GM12874 (cell line): ENCODE results near the gene PNMA8A.
A peak's percentile ranks its signal among the peaks of the same experiment; 100 is the strongest.

Source experiments
- TF ChIP-seq, protein P1 (sequence below): IDR thresholded peaks from 2 replicates; pipeline ENCODE4 v1.5.1; 2011; ENCODE audit warnings: low read depth, mild to moderate bottlenecking, control low read depth, low read length, moderate library complexity; ENCODE audit not compliant: insufficient read depth

The PNMA8A gene

DNA sequence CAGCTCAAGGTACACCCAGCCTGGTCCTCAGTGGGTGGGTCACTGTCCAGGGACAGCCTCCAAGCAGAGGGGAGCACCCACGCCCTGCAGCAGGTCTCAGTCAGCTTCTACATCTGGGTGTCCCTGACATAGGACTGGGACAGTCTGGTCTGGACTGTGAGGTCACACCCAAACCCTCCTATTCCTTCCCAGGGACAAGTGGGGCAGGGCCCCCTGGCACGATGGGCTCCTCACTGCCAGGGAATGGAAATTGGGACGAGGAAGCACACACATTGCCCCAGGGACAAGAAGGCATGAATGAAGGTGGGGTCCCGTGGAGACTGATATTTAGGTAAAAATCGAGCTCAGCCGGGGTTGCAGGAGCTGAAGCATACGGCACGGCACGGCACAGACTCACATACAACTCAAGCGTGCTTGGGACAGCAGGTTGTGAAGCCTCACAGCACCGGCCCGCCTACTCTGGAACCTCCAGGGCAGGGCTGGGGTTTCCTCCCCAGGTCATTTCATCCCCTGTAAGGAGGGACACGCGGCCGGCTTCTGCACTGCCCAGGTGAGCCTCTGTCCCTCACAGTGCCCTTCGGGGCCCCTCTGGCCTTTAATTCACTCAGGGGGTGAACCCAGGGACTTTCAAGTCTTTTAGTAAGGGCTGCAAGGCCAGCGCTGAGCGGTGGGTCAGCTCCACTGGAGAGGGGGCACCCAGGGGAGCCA, 20.8 kb upstream of the PNMA8A start:
- TF ChIP-seq, protein P1, sequence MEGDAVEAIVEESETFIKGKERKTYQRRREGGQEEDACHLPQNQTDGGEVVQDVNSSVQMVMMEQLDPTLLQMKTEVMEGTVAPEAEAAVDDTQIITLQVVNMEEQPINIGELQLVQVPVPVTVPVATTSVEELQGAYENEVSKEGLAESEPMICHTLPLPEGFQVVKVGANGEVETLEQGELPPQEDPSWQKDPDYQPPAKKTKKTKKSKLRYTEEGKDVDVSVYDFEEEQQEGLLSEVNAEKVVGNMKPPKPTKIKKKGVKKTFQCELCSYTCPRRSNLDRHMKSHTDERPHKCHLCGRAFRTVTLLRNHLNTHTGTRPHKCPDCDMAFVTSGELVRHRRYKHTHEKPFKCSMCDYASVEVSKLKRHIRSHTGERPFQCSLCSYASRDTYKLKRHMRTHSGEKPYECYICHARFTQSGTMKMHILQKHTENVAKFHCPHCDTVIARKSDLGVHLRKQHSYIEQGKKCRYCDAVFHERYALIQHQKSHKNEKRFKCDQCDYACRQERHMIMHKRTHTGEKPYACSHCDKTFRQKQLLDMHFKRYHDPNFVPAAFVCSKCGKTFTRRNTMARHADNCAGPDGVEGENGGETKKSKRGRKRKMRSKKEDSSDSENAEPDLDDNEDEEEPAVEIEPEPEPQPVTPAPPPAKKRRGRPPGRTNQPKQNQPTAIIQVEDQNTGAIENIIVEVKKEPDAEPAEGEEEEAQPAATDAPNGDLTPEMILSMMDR = no peak

- TF ChIP-seq, protein P1 = no peak
Observed at GRCh38 chr19:46490774-46491173, 19.4 kb upstream of the PNMA8A start.

DNA sequence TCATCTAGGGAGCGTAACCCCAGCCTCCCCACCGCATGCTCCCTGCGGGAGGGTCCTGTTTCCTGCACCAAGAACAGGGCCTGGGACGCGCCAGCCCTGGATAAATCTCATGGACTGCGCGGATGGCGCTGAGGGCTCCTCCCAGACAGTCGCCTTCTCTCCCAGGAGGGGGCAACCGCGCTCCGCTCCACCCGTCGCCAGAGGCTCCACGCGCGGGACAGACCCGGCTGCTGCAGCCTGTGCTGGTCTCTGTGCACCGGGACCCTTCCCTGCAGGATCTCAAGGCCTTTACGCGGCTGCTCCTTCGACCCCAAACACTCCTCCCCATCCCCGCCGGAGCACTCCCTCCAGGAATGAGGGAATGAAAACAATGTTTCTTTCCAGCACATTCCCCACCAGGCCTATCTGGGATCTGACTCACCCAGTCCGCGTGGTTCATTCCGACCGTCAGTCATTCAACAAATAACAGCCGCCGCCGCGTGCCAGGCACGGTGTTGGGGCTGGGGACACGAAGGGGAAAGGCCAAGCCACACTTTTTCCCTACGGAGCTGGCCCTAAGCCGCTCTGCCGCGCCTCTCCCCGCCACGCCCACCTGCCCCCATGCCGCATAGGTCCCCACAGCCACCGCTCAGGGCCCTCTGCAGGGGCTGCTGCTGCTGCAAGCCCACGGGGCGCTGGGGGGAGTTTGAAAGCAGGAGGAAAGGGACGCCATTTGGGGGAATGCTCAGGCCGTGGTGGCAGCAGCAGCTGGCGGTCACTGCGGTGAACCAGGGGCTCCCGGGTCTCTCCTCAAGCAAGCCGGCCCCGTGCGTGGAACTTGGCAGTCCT, 18.3 kb upstream of the PNMA8A start:
- TF ChIP-seq, protein P1 = no peak

- TF ChIP-seq, protein P1 = no peak
Observed at GRCh38 chr19:46488551-46488950, 17.2 kb upstream of the PNMA8A start.

DNA sequence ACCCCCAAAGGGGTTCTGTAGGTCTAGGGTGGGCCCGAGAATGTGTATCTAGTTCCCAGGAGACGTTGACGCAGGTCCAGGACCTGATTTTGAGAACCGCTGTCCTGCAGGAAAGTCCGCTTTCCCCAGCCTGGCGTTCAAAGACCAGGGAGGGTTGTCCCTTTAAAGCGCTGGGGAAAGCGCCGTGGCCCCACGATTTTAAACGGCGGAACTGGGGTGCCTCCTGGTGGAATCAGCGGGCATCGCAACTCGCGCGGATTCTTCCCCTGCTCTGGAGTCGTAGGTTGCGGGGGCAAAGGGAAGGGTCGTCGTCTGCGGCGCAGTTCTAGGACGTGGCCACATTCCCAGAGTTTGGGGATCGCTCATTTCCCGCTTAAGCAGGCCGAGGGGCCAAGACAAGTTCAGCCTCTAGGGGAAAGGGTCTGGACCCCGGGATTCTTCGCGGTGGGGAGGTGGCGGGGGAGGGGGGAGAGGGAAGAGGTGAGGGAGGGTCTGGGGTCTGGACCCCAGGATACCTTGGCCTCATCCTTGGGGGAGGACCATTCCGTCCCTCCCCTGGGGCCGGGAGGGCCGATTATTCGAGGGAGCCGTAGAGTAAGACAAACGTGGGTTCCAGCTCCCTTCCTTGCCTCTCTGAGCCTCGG, 16.6 kb upstream of the PNMA8A start:
- TF ChIP-seq, protein P1 = peak; percentile 94

DNA sequence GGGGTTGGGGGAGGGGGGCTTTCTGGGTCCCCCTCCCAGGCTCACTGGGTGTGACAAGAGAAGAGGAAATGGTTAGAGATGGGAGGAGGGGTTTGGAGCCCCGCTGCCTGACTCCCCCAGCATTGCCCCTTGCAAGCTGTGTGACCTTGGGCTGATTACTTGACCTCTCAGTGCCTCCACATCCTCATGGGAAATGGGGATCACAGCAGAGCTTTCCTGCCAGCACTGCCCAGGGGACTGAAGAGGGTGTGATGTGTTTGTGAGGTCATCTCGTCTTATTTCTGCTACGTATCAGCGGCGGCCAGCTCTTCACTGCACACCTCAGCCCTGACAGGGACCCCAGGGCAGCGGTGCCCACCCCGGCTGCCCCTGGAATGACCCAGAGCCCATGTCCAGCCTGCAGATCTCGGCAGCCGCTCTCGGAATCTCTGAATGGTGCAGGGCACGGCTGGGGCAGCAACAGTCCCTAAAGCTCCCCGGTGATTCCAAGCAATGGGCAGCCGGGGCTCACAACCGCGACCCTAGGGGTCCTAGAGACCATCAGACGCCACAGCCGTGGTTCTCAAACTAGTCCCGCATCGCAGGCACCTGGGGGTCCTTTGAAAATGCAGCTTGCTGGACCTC, 15.9 kb upstream of the PNMA8A start:
- TF ChIP-seq, protein P1 = no peak

GRCh38 chr19:46486358-46486757, 15.0 kb upstream of the PNMA8A start:
- TF ChIP-seq, protein P1 = no peak
